HG02943 (cell line): ENCODE results near the gene SORT1.
"Not testable (repeated sequence)": the region's sequence is repeated elsewhere in the genome, so short reads cannot be mapped to it uniquely, and the experiment has no call there.

Source experiments
- ATAC-seq: cut with Tn5 transposase; IDR thresholded peaks from one replicate; pipeline ENCODE4 v1.9.1; 2021; ENCODE audit warnings: mild to moderate bottlenecking, low read depth, moderate library complexity; ENCODE audit not compliant: unreplicated experiment

Gene SORT1

DNA sequence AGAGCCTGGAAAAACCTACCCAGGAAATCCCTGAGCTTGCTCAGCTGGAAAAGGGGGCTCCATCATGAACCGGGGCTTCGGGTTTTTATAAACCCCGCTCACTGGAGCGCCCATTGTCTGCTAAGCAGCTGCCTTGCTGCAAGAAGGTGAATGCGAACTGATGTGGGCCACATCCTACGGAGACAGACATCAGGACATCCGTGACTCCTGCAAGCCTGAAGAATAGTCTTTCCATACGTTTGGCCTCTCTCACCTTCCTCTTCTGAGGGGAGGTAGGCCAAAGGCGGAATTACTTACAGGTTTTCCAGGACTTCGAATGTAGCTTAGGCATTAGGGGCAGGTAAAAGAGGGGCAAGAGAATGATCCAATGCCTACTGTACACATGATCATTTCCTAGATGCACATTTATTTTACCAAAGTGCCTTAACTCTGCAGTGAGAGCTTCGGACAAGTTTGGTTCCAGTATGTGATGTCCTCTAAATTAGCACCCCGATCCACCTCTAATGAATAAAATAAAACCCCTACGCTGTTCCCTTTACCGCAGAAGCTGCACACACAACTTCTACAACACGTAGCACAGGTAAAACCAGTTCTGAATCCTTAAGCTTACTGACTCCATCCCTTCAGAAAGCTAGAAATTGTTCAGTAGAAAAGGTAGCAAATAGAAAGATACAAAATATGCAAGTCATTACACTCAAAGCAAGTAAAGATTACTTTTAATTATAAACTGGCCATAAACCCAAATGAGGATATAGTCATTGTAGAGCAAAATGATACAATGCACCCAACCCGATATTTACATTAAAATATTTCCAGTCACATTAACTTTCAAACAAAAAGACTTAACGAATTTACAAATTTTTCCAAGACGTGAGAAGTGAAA, 866 bp upstream of the SORT1 start:
- ATAC-seq, result no peak

DNA sequence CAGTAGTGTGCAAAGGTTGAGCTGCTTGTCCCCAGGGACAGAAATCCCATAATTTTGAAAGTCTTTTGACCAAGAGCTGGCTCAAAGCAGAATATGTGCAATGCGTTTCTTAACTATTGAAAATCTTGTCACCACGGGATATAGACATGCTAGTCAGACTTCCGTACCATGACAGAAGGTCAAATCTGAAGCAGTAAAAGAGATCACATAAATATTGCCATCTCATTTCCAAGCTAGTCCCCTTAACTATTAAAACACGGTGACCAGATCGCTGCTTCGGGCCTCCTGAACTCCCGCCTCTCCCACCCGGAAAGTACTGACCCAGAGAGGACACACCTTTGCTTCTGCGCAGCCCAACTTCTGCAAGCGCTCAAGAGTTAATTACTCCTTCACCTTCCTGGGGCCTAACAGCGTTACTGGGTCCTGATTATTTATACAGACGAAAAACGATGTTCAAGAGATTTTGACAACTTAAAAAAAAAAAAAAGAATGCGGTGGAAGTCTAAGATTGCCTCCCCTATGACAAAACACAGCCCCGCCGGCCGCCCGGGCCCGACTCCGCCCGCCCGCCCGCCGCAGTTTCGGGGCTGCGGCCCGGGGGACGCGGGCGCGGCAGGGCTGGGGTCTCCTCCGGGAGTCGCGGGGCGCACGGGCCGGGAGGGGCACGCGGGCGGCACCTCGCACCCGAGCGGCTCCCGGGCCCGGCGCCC, 692 bp downstream of the SORT1 start:
- no peak for ATAC-seq

DNA sequence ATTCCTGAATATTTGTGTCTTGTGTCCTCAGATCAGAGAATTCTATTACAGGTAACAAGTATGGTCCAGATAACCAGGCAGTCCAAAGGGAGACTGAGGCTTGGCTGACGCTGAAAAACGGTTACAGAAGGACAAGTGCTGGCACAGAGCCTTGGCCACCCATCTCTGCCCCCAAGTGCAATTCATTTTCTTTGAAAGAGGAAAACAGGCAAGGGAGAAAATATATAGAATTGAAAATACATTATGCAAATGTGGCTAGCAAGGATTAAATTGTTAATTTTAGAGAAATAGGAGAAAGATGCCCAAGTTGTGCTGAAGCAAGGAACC, 1.2 kb downstream of the SORT1 start:
- ATAC-seq, result no peak

DNA sequence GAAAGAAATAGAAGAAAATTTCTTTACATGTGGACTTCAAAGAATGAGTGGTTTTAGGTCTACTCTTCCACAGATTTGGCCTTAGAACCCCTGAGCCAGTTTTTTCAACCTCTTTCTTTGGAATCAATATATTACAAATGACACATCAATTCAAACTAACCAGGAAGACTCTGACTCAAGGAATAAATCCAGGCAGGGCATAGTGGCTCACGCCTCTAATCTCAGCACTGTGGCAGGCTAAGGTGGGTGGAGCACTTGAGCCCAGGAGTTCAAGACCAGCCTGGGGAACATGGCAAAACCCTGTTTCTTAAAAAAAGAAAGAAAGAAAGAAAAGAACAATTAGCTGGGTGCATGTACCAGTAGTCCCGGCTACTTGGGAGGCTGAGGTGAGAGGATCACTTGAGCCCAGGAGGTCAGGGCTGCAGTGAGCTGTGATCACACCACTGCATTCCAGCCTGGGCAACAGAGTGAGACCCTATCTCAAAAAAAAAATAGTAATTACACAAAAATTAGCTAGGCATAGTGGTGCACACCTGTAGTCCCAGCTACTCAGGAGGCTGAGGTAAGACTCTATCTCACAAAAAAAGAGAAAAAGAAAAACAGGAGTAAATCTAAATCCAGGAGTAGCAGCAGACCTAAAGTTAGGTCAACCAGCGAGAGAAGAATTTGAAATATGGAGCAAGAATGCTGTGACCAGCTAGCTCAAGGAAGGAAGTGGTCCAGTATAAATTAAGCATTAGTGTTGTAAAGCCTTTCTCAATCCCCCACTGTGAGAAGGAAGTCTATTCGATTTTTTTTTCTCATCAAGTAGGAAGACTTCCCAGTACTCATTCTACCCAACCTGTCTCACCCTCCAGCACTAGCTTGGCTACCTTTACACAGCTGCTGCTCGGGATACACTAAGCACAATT, 1.9 kb downstream of the SORT1 start:
- ATAC-seq, result no peak

DNA sequence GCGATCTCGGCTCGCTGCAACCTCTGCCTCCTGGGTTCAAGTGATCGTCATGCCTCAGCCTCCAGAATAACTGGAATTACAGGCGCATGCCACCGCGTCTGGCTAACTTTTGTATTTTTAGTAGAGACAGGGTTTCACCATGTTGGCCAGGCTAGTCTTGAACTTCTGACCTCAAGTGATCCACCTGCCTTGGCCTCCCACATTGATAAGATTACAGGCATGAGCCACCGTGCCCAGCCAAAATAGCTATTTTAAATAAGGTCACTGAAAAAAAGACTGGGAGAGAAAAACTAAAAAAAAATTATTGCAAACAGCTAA, 2.5 kb downstream of the SORT1 start:
- ATAC-seq, result not testable (repeated sequence)

DNA sequence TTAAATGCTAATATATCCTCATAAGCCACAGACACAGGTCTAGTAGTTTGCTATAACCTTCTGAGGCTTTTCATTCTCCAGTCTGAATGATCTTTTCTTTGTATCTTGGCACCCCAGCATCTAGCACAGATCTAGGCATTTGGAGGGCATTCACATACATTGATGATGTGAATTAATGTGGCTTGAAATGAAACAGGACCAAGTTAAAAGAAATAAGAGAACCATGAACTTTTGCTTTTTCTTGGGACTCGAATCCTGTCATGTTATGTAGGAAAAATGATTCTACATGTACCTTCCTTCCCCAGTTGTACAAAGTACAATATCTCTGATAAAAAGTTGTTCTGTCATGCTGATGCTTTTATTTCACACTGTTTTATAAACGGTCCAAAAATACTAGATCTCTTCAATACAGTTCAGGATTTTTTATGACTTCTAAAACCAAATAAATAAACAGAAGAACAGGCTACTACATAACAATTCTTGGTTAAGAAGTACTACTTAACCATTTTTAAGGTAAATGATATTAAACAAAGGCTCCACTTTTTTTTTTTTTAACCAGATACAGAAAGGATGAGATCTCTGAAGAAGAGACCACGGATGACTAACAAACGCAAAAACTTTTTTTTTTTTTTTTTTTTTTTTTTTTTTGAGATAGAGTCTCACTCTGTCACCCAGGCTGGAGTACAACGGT, 3.0 kb downstream of the SORT1 start:
- no peak for ATAC-seq

DNA sequence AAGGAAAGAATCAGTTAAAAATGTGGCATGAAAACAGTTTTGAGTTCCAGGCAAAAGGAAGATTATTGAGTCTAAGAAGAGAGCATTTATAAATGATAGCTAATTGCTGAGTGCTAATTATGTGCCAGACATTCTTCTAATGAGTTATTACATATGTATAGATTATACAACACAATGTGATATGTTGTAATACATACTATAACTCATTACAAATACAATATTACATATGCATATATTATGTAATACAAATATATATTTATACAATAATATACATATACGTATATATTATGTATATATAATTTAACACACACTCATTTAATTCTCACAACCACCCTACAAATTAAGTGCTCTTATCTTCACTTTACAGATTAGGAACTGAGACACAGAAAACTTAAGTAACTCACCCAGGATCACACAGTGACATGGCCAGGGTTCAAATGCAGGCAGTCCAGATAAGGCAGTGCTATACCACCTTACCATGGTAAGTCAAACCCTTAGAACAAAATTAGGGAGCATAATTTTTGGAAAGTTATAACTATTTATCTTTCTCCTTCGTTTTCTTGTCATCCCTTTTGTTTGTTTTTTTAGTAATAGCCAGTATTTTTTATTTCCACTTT, 4.0 kb downstream of the SORT1 start:
- ATAC-seq, result no peak

DNA sequence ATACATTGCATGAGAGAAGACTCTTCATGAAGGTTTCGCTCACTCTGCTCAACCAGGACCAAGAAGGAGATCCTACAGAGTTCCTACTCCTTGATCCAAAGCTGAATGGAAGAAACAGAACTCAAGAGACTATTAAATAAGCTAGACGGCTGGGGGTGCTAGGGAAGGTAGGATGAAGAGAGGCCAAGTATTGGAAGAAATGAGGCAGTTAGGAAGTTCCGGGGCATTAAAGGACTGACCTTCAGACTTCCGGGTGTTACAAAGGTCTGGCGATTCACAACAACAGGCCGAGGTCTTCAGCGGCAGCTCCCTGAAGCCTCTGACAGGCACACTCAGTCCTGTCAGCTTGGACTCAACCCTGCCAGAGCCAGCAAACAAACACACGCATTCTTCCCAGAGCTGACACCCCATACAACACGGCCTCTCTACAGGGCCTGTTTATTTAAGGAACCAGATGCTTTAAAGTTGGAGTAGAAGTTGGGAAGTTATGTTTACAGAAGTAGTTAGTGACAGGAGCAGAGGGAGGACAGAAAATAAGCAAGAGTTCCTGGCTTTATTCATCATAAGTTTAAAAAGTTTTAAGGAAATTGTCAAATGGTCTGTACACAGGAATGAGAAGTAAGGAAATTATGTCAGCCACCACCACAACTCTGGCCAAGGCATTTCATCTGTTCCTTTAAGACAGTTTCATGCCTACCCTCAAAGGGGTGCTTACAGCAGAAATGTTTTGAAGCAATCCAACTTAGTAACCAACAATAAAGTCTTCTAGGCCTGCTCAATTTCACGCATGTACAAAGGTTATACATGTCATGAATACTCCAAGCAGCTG, 4.7 kb downstream of the SORT1 start:
- ATAC-seq, result no peak

DNA sequence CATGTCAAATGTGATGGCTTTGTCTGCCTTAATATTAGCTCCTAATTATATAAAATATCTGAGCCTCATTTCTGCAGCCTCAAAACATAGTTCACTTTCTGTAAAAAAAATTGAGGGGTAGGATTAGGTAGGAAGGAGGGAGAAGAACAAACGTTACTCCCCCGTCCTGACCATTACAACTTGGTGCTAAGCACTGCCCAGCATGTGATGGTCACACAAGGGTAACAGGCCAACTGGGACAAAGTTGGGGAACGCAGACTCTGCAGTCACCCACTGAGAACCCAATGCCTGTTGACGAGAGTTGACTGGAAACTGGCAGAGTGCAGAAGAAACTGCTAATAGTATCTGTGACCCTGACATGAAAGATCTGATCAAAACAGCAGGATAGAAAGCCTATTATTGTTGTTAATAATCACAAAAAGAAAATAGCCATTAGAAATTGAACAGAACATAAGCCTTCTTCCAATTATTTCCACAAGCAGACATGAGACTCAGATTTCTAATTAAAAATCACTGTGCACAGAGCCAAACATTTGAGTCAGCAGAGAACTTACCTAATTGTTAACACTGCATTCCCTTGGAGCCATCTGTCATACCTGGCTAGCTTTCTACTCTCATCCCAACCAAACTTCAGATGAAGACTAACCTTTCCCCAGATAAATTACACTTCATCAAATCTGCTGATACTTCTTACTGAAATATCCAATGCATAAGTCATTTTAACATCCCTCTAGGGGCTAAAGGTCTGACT, 5.5 kb downstream of the SORT1 start:
- no peak for ATAC-seq

DNA sequence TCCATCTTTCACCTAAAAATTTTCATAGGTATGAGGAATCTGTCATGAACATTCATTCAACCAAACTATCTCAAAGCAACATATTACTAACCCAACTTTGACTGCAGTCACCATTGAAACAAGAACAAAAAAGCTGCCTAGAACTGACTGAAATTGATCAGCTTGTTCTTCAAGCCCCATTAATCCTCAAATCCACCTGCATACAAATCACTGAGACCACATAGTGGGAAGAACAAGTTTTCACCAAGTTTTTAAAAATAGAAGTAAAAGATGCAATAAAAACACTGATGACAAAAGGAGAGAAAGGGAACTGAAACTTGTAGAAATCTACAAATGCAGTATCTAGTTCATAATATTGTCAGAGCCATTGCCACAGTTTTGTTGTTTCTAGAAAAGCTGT, 6.1 kb downstream of the SORT1 start:
- peak; percentile 71 for ATAC-seq

DNA sequence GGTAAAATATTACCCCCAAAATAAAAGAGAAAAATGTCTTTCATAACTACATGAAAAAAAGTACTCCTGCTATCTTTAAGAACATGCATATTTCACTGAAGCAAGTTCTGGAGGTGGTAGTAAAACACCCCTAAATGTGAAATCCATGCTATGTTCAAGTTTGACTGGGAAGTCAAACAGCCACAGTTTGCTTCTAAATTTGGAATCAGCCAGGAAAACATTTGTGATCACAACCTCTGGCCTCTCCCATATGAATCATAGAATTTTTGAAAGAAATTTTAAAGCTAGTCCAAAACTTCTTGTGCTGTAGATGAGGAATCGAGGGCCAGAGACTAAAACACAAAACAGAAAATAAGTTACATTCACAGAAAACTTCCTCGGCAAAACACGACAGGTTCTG, 6.6 kb downstream of the SORT1 start:
- no peak for ATAC-seq

DNA sequence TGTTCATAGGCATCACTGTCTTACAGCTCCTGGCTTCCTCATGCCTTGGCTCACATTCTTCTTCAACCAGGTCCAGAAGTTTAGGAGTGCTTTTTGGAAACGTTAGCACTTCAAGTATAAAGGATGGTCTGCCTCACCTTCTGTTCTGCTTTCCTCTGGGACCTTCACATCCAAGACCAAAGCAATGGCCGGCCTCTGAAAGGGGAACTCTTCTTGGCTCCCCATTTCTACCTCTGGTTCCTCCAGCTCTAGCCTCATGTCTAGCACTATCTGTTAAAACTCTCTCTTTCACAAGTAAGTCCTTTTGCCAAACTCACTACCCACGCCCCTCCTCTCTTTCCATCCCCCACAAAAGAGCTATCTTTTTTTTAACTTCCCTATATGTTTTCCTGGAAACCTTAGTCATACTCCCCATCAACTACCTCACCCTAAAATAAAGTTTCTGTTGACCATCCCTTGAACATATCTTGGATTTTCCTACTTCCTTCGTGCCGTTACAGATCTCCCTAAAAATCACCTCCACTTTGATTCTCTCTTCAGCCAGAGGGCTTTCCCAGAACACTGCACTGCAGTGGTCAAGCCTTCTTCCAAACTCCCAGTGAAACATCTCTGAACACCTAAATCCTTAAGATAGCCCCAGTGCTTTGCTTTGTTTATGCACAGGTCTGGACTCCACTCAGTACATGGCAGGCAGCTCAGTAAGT, 7.9 kb downstream of the SORT1 start:
- no peak for ATAC-seq

DNA sequence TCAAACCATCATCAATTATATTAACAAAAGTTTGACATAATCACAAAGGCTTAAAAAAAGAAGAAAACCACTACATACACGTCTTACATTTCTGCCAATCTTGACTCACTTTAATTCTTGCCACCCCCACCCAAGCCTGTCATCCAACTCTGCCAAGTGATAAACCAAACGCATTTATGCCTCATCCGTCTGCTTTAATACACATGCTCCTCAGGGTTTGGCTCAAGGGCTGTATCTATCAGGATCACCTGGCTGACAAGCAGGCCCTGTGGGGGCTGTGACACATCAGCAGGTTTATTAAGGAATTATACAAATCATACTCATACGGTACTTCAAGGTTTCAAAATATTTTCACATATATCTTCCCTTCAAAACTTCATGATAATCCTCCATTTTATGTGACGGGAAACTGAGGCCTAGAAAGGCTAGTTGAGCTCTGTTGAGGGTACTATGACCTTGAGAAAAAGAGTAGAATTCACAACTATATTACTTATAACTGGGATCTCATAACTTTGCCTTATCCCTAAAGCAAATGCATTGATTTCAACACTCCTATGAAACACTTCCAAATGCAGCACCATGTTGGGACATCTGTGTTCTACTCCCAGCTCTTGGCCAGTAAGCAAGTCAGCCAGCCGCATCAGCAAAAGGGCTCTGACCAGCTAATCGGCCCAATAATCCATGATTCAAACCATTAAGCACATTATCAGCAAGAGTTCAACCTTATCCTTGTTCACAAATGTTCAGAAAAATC, 8.7 kb downstream of the SORT1 start:
- no peak for ATAC-seq

DNA sequence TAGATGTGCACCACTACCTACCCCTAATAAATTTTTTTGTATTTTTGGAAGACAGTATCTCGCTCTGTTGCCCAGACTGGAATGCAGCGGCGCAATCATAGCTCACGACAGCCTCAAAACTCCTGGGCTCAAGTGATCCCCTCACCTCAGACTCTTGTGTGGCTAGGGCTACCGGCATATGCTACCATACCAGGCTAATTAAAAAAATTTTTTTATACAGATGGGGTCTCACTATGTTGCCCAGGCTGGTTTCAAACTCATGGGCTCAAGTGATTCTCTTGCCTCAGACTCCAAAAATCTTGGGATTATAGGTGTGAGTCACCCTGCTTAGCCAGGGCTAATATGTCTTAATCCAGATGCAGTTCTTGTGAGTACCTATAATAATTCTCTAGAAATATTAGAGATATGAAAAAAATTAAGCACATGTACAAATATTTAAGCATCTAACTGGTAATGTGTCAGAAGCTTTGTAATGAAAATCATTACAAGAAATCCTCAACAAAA, 9.5 kb downstream of the SORT1 start:
- no peak for ATAC-seq

DNA sequence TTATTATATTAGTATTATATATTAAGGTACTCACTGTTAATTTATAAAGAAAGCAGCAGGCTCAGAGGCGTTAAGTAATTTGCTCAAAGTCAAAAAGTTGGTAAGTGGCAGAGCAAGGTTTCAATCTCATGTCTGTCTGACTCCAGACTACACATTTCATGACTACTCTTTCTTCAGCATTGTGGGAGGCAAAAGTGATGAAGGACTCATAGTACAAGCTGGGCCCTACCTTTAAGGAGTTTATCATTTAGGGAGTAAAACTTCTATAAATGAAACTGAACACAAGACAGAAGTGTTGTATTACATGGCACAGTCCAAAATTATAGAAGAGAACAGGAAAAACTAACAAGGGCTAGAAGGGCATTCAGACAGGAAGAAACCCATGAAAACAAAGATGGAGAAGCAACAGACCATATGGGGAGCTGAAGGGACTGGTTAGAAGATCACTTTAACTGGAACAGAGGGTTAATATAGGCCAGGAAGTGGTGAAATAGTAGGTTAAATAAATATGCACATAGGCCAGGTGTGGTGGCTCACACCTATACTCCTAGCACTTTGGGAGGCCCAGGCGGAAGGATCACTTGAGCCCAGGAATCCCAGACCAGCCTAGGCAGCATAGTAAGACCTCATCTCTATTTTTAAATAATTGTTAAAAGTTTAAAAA, 11.5 kb downstream of the SORT1 start:
- no peak for ATAC-seq

DNA sequence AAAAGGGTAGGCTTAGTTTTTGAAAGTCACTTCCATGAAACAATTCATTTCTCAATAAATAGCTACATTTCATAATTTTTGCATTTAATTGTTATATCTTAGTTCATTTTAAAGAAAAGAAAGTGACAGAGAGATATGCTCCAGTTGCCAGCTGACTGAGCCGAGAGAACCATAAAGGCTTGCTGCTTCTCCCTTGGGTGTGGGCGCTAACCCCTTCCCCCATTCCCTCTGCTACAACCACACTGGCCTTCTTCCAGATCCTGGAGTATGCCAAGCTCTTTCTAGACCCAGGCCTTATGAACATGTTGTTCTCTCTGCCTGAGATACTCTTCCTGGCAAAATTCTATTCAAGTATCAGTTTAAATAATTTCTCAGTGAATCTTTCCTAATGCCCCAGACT, 12.3 kb downstream of the SORT1 start:
- ATAC-seq, result no peak

DNA sequence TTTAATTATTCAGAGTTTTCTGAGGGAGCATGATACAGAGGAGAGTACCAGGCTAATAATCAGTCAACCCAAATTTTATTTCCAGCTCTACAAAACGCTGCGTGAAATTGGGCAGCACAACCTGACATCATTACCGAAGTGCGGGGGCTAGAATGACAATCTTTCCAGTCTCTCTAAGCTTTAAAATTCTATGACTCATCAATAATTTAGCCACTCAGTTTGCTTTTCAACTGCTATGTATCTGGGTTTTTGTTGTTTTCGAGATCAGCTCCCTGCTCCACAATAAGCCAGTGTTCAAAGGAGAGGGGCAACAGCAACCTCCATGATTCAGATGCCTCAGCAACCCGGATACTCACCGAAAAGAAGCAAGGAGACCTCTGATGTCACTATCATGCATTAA, 13.9 kb downstream of the SORT1 start:
- ATAC-seq, result no peak
